ENCODE data around the gene BANF1.

GRCh38 chr11:66012371-66012945 is 10.2 kb downstream of the BANF1 start:
- TF ChIP-seq HOMEZ (CRISPR knock-in tag; IDR thresholded peaks at IDR 0.05; ENCODE audit: low read depth) = no peak
- TF ChIP-seq CEBPZ (IDR thresholded peaks at IDR 0.05; ENCODE audit: low read length) = no peak
- TF ChIP-seq RFX5 (IDR thresholded peaks at IDR 0.05; ENCODE audit: low read depth, low read length) = no peak
- no peak for TF ChIP-seq AHR (CRISPR knock-in tag; IDR thresholded peaks at IDR 0.05)
- TF ChIP-seq NRL (CRISPR knock-in tag; IDR thresholded peaks at IDR 0.05; ENCODE audit: borderline replicate concordance) = no peak
- TF ChIP-seq EZH2 (conservative IDR thresholded peaks at IDR 0.05; ENCODE audit: low read depth, low read length) = no peak
- no peak for TF ChIP-seq CTCF (CRISPR knock-in tag; IDR thresholded peaks at IDR 0.05)
- no peak for TF ChIP-seq CHD4 (IDR thresholded peaks at IDR 0.05; ENCODE audit: borderline replicate concordance, low read length)
- TF ChIP-seq ZNF318 (CRISPR knock-in tag; IDR thresholded peaks at IDR 0.05) = no peak
- TF ChIP-seq RAD21 (CRISPR knock-in tag; IDR thresholded peaks at IDR 0.05) = no peak
- TF ChIP-seq MNT (IDR thresholded peaks at IDR 0.05) = no peak
- no peak for TF ChIP-seq STAT5B (CRISPR knock-in tag; IDR thresholded peaks at IDR 0.05)
- no peak for TF ChIP-seq ZFX (CRISPR knock-in tag; IDR thresholded peaks at IDR 0.05; ENCODE audit: low read depth)

All from HepG2 (cell line).